ENCODE results near the gene CEACAM1.

CEACAM1 gene

GRCh38 chr19:42515241-42515832, 12.9 kb downstream of the CEACAM1 start:
- TF ChIP-seq ZFX (IDR thresholded peaks at IDR 0.05): no peak
- TF ChIP-seq, protein P1, sequence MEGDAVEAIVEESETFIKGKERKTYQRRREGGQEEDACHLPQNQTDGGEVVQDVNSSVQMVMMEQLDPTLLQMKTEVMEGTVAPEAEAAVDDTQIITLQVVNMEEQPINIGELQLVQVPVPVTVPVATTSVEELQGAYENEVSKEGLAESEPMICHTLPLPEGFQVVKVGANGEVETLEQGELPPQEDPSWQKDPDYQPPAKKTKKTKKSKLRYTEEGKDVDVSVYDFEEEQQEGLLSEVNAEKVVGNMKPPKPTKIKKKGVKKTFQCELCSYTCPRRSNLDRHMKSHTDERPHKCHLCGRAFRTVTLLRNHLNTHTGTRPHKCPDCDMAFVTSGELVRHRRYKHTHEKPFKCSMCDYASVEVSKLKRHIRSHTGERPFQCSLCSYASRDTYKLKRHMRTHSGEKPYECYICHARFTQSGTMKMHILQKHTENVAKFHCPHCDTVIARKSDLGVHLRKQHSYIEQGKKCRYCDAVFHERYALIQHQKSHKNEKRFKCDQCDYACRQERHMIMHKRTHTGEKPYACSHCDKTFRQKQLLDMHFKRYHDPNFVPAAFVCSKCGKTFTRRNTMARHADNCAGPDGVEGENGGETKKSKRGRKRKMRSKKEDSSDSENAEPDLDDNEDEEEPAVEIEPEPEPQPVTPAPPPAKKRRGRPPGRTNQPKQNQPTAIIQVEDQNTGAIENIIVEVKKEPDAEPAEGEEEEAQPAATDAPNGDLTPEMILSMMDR (conservative IDR thresholded peaks at IDR 0.05): no peak
- H3K27ac ChIP-seq: no peak overlapping the region

GRCh38 chr19:42514449-42514848, 13.8 kb downstream of the CEACAM1 start:
- H3K27ac ChIP-seq: no peak overlapping the region
- TF ChIP-seq, protein P1 (conservative IDR thresholded peaks at IDR 0.05): no peak
- no peak for TF ChIP-seq ZFX (IDR thresholded peaks at IDR 0.05)

DNA sequence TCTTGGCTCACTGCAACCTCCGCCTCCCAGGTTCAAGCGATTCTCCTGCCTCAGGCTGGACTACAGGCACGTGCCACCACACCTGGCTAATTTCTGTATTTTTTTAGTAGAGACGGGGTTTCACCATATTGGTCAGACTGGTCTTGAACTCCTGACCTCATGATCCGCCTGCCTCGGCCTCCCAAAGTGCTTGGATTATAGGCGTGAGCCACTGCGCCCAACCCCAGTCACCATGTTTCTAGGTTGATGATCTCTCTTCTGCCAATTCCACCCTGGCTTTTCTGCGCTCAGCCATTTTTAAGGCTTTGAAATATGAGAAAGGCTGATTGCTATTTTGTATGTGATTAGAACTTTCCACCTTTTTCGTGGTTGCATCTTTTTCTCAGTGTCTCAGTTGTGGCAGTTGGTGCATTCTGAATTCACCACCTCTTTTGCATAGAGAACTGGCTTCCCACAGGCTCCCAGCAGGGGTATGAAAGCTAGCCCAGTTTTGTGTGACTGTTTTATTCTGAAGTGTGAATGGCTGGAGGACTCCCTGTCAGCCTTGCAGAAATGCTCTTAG, 15.5 kb downstream of the CEACAM1 start:
- TF ChIP-seq, protein P1 (conservative IDR thresholded peaks at IDR 0.05): no peak
- no peak for TF ChIP-seq ZFX (IDR thresholded peaks at IDR 0.05)
- H3K27ac ChIP-seq: no peak overlapping the region

- H3K27ac ChIP-seq: no peak overlapping the region
- TF ChIP-seq, protein P1 (conservative IDR thresholded peaks at IDR 0.05): no peak
Measured at GRCh38 chr19:42512130-42512636, 16.1 kb downstream of the CEACAM1 start.

DNA sequence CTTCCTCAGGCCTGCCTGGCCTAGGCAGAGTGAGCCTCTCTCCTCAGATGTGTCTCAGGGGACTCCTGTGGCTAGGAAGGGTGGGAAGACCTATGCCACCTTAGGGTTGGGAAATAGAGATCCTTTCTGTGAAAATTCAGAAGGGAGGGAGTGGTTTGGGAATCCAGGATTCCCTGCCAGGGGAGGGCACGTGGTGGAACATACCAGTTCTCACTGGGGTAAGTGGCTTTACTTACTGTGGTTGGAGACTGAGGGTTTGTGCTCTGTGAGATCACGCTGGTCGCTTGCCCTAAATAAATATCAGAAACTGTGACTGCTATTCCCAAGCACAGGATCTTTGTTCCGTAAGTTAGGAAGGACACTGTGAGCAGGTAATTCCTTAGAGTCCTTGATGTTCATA, 16.9 kb downstream of the CEACAM1 start:
- no peak overlapping the region for H3K27ac ChIP-seq
- TF ChIP-seq ZFX (IDR thresholded peaks at IDR 0.05): no peak
- TF ChIP-seq, protein P1 (conservative IDR thresholded peaks at IDR 0.05): no peak

DNA sequence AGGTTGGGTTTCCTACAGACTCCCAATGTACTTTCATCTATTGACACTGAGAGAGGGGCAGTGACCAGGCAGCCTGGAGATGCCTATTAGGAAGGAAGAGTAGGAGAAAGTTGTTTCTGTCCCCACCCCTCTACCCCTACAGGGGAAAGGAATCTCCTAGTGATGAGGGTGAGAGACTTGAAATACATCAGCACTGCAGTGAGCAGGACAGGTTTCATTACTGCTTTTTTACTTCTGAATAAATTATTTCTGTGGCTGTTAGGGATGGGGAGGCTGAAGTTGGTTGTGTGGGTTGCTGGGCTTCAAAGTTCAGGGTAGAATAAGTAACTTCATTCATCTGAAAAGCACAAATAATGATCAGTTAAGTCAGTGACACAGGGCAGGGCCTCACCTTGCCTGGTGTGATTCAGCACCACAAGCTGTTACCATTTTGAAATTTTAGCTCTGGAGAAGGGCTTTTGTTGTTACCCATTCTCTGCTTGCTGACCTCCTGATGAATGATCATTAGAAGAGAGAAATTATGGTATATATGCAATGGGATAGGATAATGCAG, 19.3 kb downstream of the CEACAM1 start:
- H3K27ac ChIP-seq: no peak overlapping the region
- TF ChIP-seq, protein P1 (conservative IDR thresholded peaks at IDR 0.05): no peak
- no peak for TF ChIP-seq ZFX (IDR thresholded peaks at IDR 0.05)

GRCh38 chr19:42505066-42505465, 23.2 kb downstream of the CEACAM1 start:
- no peak overlapping the region for H3K27ac ChIP-seq
- TF ChIP-seq, protein P1 (conservative IDR thresholded peaks at IDR 0.05): no peak
- TF ChIP-seq ZFX (IDR thresholded peaks at IDR 0.05): no peak

All from C4-2B (cell line).